Endothelial cell of umbilical vein (primary cell): ENCODE results near the gene TMEM179B.

Source experiments
- EZH2 ChIP-seq: IDR thresholded peaks from 2 replicates; pipeline ENCODE4 v1.6.1; 2012; ENCODE audit warnings: borderline replicate concordance, low read depth, mild to moderate bottlenecking, moderate library complexity, low read length, inconsistent platforms; ENCODE audit not compliant: severe bottlenecking
- FOS ChIP-seq: IDR thresholded peaks from 2 replicates; pipeline ENCODE4 v1.6.1; 2011; ENCODE audit warnings: mild to moderate bottlenecking, low read length, moderate library complexity, borderline replicate concordance; ENCODE audit not compliant: insufficient read depth
- GATA2 ChIP-seq: IDR thresholded peaks from 2 replicates; pipeline ENCODE4 v1.7.0; 2011; ENCODE audit warnings: low read depth, mild to moderate bottlenecking, moderate library complexity, mixed read lengths, low read length; ENCODE audit not compliant: insufficient read length, insufficient read depth
- JUN ChIP-seq: IDR thresholded peaks from 2 replicates; pipeline ENCODE4 v1.6.1; 2011; ENCODE audit warnings: borderline replicate concordance, low read depth; ENCODE audit not compliant: insufficient read length, insufficient read depth
- MYC ChIP-seq: IDR thresholded peaks from one replicate; pipeline ENCODE4 v1.6.1; 2011; ENCODE audit warnings: mild to moderate bottlenecking, low read depth, low read length
- POLR2A ChIP-seq: IDR thresholded peaks from 2 replicates; pipeline ENCODE4 v1.6.1; 2012; ENCODE audit warnings: low read depth, mild to moderate bottlenecking, control low read depth, low read length
- POLR2AphosphoS5 ChIP-seq: IDR thresholded peaks from 2 replicates; pipeline ENCODE4 v1.6.1; 2012; ENCODE audit warnings: low read depth, mild to moderate bottlenecking, control low read depth, low read length, moderate library complexity; ENCODE audit not compliant: insufficient read depth
- TF ChIP-seq, protein P1 (sequence below), 2 donors: IDR thresholded peaks; 1 replicate in 1 of 2; 2 replicates in 1 of 2; pipeline ENCODE4 v1.5.1; 2011; ENCODE audit warnings: low read length in 2 of 2, mild to moderate bottlenecking in 2 of 2, moderate library complexity in 2 of 2, control low read depth in 1 of 2, inconsistent platforms in 1 of 2, low read depth in 1 of 2; ENCODE audit not compliant: insufficient read depth in 1 of 2; ENCODE audit errors: extremely low read depth in 1 of 2
- TF ChIP-seq, protein P2 (sequence below): IDR thresholded peaks from 2 replicates; pipeline ENCODE4 v1.6.1; 2011; ENCODE audit not compliant: insufficient read depth, insufficient read length

GRCh38 chr11:62777389-62777788 lies 9.8 kb upstream of the TMEM179B start:
- TF ChIP-seq POLR2AphosphoS5 (no peak), FOS (no peak), POLR2A (no peak), MYC (no peak), EZH2 (no peak), GATA2 (no peak), JUN (no peak)
- TF ChIP-seq, protein P1, sequence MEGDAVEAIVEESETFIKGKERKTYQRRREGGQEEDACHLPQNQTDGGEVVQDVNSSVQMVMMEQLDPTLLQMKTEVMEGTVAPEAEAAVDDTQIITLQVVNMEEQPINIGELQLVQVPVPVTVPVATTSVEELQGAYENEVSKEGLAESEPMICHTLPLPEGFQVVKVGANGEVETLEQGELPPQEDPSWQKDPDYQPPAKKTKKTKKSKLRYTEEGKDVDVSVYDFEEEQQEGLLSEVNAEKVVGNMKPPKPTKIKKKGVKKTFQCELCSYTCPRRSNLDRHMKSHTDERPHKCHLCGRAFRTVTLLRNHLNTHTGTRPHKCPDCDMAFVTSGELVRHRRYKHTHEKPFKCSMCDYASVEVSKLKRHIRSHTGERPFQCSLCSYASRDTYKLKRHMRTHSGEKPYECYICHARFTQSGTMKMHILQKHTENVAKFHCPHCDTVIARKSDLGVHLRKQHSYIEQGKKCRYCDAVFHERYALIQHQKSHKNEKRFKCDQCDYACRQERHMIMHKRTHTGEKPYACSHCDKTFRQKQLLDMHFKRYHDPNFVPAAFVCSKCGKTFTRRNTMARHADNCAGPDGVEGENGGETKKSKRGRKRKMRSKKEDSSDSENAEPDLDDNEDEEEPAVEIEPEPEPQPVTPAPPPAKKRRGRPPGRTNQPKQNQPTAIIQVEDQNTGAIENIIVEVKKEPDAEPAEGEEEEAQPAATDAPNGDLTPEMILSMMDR (IDR thresholded peaks at IDR 0.05; ENCODE audit: extremely low read depth in 1 of 2, insufficient read depth in 1 of 2, low read depth in 1 of 2, low read length in 2 of 2) = no peak
- TF ChIP-seq, protein P2, sequence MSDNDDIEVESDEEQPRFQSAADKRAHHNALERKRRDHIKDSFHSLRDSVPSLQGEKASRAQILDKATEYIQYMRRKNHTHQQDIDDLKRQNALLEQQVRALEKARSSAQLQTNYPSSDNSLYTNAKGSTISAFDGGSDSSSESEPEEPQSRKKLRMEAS = no peak
